LNCaP clone FGC (cell line): Measurements from ENCODE around the gene CA6.

ENCODE experiments used
- DNase-seq: peaks from one replicate; pipeline ENCODE4 v3.0.0-alpha.2; 2011; ENCODE audit warnings: low read depth
- H3K4me3 ChIP-seq: 2 replicates; pipeline ENCODE4 v1.5.1; 2011; ENCODE audit warnings: mild to moderate bottlenecking, low read depth, low read length, control low read depth
- TF ChIP-seq, protein P1 (sequence below): IDR thresholded peaks from 2 replicates; pipeline ENCODE4 v1.5.1; 2012; ENCODE audit warnings: mild to moderate bottlenecking; ENCODE audit not compliant: control insufficient read depth, insufficient read depth; ENCODE audit errors: extremely low read depth

CA6 gene

DNA sequence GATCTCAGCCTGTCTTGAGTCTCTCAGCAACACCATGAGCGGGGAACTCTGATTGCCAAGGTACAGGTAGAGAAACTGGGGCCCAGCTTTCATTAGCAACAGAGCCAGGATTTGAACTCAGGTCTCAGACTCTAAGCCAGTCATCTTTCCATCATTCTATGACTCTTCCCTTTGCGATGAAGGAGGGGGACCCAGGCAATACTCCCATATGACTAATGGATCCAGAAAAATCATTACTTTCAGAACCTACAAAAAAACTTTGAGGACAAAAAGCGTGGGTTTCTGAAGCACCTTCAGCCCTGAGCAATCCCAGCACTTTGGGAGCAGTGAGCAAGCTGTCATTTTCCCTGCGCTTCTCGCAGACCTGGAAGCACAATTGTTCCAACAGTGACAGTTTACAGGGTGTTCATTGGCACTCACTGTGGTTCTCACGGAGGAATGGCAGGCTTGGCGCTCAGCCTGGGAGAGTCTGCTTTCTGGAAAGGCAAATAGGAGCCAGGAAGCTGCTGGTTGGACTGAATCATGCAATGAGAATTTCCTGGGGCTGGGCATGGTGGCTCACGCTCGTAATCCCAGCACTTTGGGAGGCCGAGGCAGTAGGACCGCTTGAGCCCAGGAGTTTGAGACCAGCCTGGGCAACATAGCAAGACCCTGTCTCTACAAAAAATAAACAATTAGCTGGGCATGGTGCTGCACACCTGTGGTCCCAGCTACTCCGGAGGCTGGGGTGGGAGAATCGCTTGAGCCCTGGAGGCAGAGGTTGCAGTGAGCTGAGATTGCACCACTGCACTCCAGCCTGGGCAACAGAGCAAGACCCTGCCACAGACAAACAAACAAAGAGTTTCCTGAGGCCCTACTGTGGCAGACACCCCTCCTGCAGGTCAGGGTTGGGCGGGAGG is 40.5 kb downstream of the CA6 start:
- TF ChIP-seq, protein P1, sequence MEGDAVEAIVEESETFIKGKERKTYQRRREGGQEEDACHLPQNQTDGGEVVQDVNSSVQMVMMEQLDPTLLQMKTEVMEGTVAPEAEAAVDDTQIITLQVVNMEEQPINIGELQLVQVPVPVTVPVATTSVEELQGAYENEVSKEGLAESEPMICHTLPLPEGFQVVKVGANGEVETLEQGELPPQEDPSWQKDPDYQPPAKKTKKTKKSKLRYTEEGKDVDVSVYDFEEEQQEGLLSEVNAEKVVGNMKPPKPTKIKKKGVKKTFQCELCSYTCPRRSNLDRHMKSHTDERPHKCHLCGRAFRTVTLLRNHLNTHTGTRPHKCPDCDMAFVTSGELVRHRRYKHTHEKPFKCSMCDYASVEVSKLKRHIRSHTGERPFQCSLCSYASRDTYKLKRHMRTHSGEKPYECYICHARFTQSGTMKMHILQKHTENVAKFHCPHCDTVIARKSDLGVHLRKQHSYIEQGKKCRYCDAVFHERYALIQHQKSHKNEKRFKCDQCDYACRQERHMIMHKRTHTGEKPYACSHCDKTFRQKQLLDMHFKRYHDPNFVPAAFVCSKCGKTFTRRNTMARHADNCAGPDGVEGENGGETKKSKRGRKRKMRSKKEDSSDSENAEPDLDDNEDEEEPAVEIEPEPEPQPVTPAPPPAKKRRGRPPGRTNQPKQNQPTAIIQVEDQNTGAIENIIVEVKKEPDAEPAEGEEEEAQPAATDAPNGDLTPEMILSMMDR = no peak
- DNase-seq = peak; percentile 99
- no peak overlapping the region for H3K4me3 ChIP-seq

DNA sequence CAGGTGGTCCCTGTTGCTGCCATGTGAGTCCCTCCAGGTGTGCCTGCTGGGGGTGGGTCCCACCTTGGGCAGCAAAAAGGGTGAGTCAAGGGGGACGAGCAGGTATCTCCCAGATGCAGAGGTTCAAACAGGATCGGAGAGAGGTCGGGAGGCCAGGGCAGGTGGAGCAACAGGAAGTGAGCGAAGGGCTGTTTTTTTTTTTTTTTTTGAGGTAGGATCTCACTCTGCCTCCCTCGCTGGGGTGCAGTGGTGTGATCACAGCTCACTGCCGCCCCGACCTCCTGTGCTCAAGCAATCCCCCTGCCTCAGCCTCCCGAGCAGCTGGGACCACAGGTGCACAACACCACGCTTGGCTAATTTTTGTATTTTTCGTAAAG is 41.1 kb downstream of the CA6 start:
- no peak overlapping the region for H3K4me3 ChIP-seq
- DNase-seq = no peak
- TF ChIP-seq, protein P1 = no peak

DNA sequence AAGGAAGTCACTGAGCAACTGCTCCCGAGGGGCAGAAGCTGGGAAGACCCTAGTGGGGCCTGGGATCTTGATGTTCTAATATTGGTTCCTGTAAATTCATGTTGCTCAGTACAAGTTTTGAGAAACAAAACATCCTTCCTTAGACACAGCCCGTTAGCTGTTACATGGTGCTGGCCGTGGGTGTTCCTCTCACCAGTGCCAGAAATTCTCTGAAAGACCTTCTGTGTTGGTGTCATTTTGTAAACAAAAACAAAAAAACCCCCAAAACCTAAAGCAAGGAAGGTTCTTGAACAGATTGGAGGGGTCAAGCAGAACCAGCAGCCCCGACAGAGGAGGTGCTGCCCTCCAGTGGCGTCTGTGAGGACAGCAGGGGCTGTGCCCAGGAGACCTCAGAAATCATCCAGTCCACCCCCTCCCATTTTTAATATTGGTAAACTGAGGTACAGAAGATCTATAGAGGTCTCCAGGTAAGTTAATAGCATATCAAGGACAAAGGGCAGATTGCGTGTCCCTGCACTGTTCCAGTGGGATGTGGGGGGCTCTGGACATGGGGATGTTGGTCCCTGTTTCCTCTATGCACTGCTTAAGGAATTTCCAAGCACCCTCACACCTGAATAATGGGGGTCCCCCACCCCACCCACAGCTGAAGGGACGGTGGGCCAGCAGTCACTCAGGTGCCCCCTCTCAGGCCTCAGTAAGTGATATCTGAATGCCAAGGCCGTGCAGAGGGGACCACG is 42.4 kb downstream of the CA6 start:
- no peak overlapping the region for H3K4me3 ChIP-seq
- no peak for DNase-seq
- TF ChIP-seq, protein P1 = peak; percentile 89

DNA sequence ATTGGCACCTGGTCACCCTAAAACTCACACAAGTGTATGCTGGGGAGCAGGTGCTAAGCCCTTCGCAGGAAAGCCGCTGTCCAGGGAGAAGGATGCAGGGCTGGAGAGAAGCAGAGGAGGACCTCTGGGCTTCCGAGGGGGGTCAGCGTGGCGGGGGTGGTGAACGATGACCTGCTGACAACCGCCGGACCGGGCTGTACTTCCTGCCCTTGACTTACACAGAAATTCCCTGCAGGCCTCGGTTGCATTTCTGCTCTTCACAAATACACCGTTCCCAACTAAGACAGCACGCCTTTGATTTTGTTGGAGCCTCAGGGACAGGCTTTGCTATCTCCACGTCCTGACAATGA is 42.9 kb downstream of the CA6 start:
- no peak overlapping the region for H3K4me3 ChIP-seq
- TF ChIP-seq, protein P1 = no peak
- no peak for DNase-seq

DNA sequence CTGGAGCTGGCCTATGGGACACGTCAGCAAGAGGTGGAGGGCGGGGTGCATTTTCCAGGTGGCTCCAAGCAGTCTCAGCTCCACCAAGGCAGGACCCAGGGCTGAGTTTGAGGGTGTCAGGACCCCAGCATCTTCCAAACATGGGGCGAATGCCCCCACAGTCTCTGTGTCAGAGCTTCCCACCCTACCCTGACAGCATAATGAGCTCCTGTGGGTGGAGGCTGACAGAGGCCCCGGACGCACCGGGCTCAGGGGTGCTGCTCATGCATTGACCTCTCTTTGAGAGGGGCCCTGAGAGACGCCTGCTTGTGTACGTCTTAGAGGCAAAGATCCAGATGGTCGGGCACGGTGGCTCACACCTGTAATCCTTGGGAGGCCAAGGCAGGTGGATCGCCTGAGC is 43.4 kb downstream of the CA6 start:
- H3K4me3 ChIP-seq = no peak overlapping the region
- TF ChIP-seq, protein P1 = no peak
- DNase-seq = no peak

DNA sequence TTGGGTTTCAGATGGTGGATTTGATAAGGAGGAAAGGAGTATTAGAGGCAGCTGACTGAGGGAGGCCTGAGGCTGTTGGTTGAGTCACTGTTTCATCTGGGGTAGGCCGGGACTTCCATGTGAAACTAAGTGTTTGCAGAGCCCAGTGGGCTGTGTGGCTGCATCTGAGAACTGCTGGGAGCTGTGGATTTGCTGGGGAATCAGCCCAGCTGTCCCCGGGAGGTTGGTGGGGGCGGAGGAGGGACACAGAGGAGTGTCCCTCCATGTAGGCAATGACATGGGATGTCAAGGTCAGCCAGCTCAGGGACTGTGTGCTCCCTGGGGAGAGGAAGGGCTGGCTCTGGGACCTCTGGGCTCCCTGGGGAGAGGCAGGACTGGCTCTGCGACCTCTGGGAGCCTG is 44.2 kb downstream of the CA6 start:
- TF ChIP-seq, protein P1 = no peak
- H3K4me3 ChIP-seq = no peak overlapping the region
- no peak for DNase-seq
